HCT116 (cell line): ENCODE data around the gene KCNK15. TPM values are rescaled to one million over a fixed set of nuclear protein-coding genes. Genes with fewer than 3 reads are reported as not detected.

Experiments
- ATAC-seq: fragments of 200-7000 bp; cut with Tn5 transposase; 2 replicates; pipeline ENCODE4 v1.9.1; 2020; ENCODE audit warnings: mild to moderate bottlenecking, moderate library complexity
- BruUV-seq: library from RNA; stranded (reverse); fragments of 400-500 nt; replicated peaks from 2 replicates; lab custom pipeline; 2021; lab: Mats Ljungman, UMichigan
- CTCF ChIA-PET: fragments of 300-600 bp; sonication (Branson Sonifier 250); formaldehyde crosslinking; loops from one replicate; lab custom pipeline; 2021; ENCODE audit warnings: antibody characterized with exemption; lab: Charles Lee
- POLR2A ChIA-PET: fragments of 300-600, 350-600 bp; sonication (Branson Sonifier 250); formaldehyde crosslinking; loops from one replicate; lab custom pipeline; 2021; ENCODE audit warnings: antibody characterized with exemption; lab: Charles Lee
- RAD21 ChIA-PET, 2 experiments: fragments of 300-600 bp; sonication (Branson Sonifier 250); formaldehyde crosslinking; loops; one replicate each; lab custom pipeline; 2023; ENCODE audit warnings: low total read pairs in 2 of 2; ENCODE audit not compliant: uncharacterized antibody in 2 of 2, unreplicated experiment in 2 of 2, low non-redundant PET in 1 of 2; lab: Charles Lee
- DNase-seq: peaks from one replicate; pipeline ENCODE4 v3.0.0-alpha.2; 2010; ENCODE audit warnings: low read depth, low spot score
- H2AFZ ChIP-seq: fragments of 200-600 bp; shearing (Covaris generic), sonication (generic); 2 replicates; pipeline ENCODE4 v1.6.1; 2017; ENCODE audit warnings: low read depth, mixed run types, mixed read lengths, antibody characterized with exemption, low read length; ENCODE audit not compliant: poor library complexity, severe bottlenecking
- H3K27ac ChIP-seq: 2 replicates; pipeline ENCODE4 v1.5.1; 2012; ENCODE audit warnings: low read depth, low read length
- H3K27me3 ChIP-seq: fragments of 200-600 bp; sonication (generic); 2 replicates; pipeline ENCODE4 v1.6.1; 2016; ENCODE audit warnings: mixed run types, low read length, mixed read lengths; ENCODE audit not compliant: insufficient read depth
- H3K36me3 ChIP-seq, 2 experiments: fragments of 200-500 bp in 1 of 2; fragments of 200-600 bp in 1 of 2; sonication (Bioruptor generic) in 1 of 2; sonication (generic) in 1 of 2; 2 replicates each; pipeline versions ENCODE4 v1.5.1 to v1.6.1; 2014 to 2016; ENCODE audit warnings: low read length in 2 of 2, inconsistent platforms in 1 of 2, mixed read lengths in 1 of 2, mixed run types in 1 of 2; ENCODE audit not compliant: insufficient read depth in 2 of 2, control insufficient read depth in 1 of 2
- H3K4me1 ChIP-seq, 2 experiments: fragments of 200-600 bp in 1 of 2; sonication (generic) in 1 of 2; 2 replicates each; pipeline versions ENCODE4 v1.5.1 to v1.6.1; 2012 to 2017; ENCODE audit warnings: low read length in 2 of 2, inconsistent platforms in 1 of 2, mild to moderate bottlenecking in 1 of 2, mixed read lengths in 1 of 2, mixed run types in 1 of 2, moderate library complexity in 1 of 2; ENCODE audit not compliant: insufficient read depth in 2 of 2, control insufficient read depth in 1 of 2
- H3K4me2 ChIP-seq: fragments of 200-600 bp; sonication (generic); 2 replicates; pipeline ENCODE4 v1.6.1; 2017; ENCODE audit warnings: mixed run types, low read length, mixed read lengths
- H3K4me3 ChIP-seq, 2 experiments: fragments of 200-600 bp in 1 of 2; sonication (generic) in 1 of 2; replicated peaks in 1 of 2; 2 replicates each; pipeline ENCODE4 v1.5.1; 2011 to 2016; ENCODE audit warnings: low read length in 2 of 2, control low read depth in 1 of 2, low read depth in 1 of 2, mild to moderate bottlenecking in 1 of 2, mixed read lengths in 1 of 2, mixed run types in 1 of 2
- H3K79me2 ChIP-seq: fragments of 200-600 bp; sonication (generic); 2 replicates; pipeline ENCODE4 v1.6.1; 2017; ENCODE audit warnings: mild to moderate bottlenecking, mixed run types, low read length, moderate library complexity, mixed read lengths; ENCODE audit not compliant: insufficient read depth
- H3K9ac ChIP-seq: fragments of 200-600 bp; sonication (generic); 2 replicates; pipeline ENCODE4 v1.6.1; 2016; ENCODE audit warnings: low read length, mixed read lengths
- H3K9me2 ChIP-seq: fragments of 200-600 bp; sonication (generic), shearing (Covaris generic); 2 replicates; pipeline ENCODE4 v1.6.1; 2017; ENCODE audit warnings: mixed run types, mild to moderate bottlenecking, moderate library complexity; ENCODE audit not compliant: insufficient read depth
- H3K9me3 ChIP-seq, 2 experiments: fragments of 200-500 bp in 1 of 2; fragments of 200-600 bp in 1 of 2; sonication (Bioruptor generic) in 1 of 2; sonication (generic) in 1 of 2; 2 replicates each; pipeline ENCODE4 v1.6.1; 2014 to 2017; ENCODE audit warnings: low read length in 2 of 2, mixed read lengths in 2 of 2, inconsistent platforms in 1 of 2, low read depth in 1 of 2, mild to moderate bottlenecking in 1 of 2, mixed run types in 1 of 2, moderate library complexity in 1 of 2; ENCODE audit not compliant: control insufficient read depth in 1 of 2, insufficient read depth in 1 of 2
- H4K20me1 ChIP-seq: fragments of 200-600 bp; sonication (generic), shearing (Covaris generic); 2 replicates; pipeline ENCODE4 v1.6.1; 2017; ENCODE audit warnings: mixed run types, mild to moderate bottlenecking, moderate library complexity; ENCODE audit not compliant: insufficient read depth
- POLR2A ChIP-seq: IDR thresholded peaks from 2 replicates; pipeline ENCODE4 v1.7.0; 2011; ENCODE audit warnings: borderline replicate concordance; ENCODE audit not compliant: insufficient read depth, insufficient read length; ENCODE audit errors: extremely low read depth
- intact Hi-C: fragments of 100-400 bp; cut with micrococcal nuclease; formaldehyde crosslinking; loops from 2 replicates; pipeline ENCODE4 v1.10.0; 2022
- total RNA-seq: library from RNA; stranded (reverse); gene quantifications from one replicate; pipeline ENCODE4 v1.2.1, GENCODE V29; 2021; ENCODE audit not compliant: unreplicated experiment
- TF ChIP-seq, protein P1 (sequence below), 3 experiments: fragments of 200-600 bp in 1 of 3; sonication (generic) in 1 of 3; IDR thresholded peaks in 2 of 3; conservative IDR thresholded peaks in 1 of 3; 2 replicates each; pipeline ENCODE4 v1.5.1; 2012 to 2017; ENCODE audit warnings: low read depth in 2 of 3, low read length in 2 of 3, antibody characterized with exemption in 1 of 3, borderline replicate concordance in 1 of 3, control low read depth in 1 of 3, mild to moderate bottlenecking in 1 of 3, mixed read lengths in 1 of 3, mixed run types in 1 of 3, moderate library complexity in 1 of 3; ENCODE audit not compliant: insufficient read depth in 1 of 3

The KCNK15 gene
- total RNA-seq, 1 experiment from 2014 or later = not detected

DNA sequence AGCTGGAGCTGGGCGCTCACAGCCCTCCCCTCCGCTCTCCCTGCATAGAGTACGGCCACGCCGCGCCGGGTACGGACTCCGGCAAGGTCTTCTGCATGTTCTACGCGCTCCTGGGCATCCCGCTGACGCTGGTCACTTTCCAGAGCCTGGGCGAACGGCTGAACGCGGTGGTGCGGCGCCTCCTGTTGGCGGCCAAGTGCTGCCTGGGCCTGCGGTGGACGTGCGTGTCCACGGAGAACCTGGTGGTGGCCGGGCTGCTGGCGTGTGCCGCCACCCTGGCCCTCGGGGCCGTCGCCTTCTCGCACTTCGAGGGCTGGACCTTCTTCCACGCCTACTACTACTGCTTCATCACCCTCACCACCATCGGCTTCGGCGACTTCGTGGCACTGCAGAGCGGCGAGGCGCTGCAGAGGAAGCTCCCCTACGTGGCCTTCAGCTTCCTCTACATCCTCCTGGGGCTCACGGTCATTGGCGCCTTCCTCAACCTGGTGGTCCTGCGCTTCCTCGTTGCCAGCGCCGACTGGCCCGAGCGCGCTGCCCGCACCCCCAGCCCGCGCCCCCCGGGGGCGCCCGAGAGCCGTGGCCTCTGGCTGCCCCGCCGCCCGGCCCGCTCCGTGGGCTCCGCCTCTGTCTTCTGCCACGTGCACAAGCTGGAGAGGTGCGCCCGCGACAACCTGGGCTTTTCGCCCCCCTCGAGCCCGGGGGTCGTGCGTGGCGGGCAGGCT lies 4.6 kb downstream of the KCNK15 start:
- POLR2A ChIA-PET = no interaction called here
- no peak overlapping the region for H3K27ac ChIP-seq
- RAD21 ChIA-PET = no interaction called here

More for the DNA sequence above, 4.6 kb downstream of the KCNK15 start:
- no peak for TF ChIP-seq POLR2A
- TF ChIP-seq, protein P1, sequence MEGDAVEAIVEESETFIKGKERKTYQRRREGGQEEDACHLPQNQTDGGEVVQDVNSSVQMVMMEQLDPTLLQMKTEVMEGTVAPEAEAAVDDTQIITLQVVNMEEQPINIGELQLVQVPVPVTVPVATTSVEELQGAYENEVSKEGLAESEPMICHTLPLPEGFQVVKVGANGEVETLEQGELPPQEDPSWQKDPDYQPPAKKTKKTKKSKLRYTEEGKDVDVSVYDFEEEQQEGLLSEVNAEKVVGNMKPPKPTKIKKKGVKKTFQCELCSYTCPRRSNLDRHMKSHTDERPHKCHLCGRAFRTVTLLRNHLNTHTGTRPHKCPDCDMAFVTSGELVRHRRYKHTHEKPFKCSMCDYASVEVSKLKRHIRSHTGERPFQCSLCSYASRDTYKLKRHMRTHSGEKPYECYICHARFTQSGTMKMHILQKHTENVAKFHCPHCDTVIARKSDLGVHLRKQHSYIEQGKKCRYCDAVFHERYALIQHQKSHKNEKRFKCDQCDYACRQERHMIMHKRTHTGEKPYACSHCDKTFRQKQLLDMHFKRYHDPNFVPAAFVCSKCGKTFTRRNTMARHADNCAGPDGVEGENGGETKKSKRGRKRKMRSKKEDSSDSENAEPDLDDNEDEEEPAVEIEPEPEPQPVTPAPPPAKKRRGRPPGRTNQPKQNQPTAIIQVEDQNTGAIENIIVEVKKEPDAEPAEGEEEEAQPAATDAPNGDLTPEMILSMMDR (IDR thresholded peaks at IDR 0.05 in 2 of 3, conservative IDR thresholded peaks at IDR 0.05 in 1 of 3; ENCODE audit: borderline replicate concordance in 1 of 3, insufficient read depth in 1 of 3, low read depth in 2 of 3, low read length in 2 of 3) = peak in 2 of 3 experiments; percentile 16 to 35; a peak in 3 of 6 replicates
- no peaks in the 10 kb centered on the region for H3K9me2 ChIP-seq
- H3K4me2 ChIP-seq = no peak overlapping the region
- DNase-seq = no peak
- no peaks in the 10 kb centered on the region for H3K27me3 ChIP-seq
- H3K4me3 ChIP-seq = no peak overlapping the region
- no peaks in the 10 kb centered on the region for H3K36me3 ChIP-seq
- no peak overlapping the region for H3K9ac ChIP-seq
- no peaks in the 10 kb centered on the region for H3K9me3 ChIP-seq
- H3K79me2 ChIP-seq = no peaks in the 10 kb centered on the region
- no peak for ATAC-seq
- H3K4me1 ChIP-seq = peaks cover 8 to 12% of the 10 kb centered on the region in 2 experiments; a peak in 3 of 4 replicates
- H2AFZ ChIP-seq = no peak overlapping the region
- no TSS peak for BruUV-seq
- CTCF ChIA-PET = no interaction called here
- H4K20me1 ChIP-seq = no peaks in the 10 kb centered on the region
- intact Hi-C loops = no loop called here
